Neural cell (in vitro differentiated cells): ENCODE data around the gene RORC. TPM values are rescaled to one million over a fixed set of nuclear protein-coding genes. Genes with fewer than 3 reads are reported as not detected.

ENCODE experiments used
- H2AFZ ChIP-seq: fragments of 200-600, 300-800 bp; sonication (generic), shearing (Covaris generic); 2 replicates; pipeline ENCODE4 v1.6.0; 2014; ENCODE audit warnings: low read depth, mild to moderate bottlenecking, antibody characterized with exemption, low read length, moderate library complexity
- H3F3A ChIP-seq: fragments of 200-600 bp; shearing (Covaris generic); 2 replicates; pipeline ENCODE4 v1.6.1; 2016; ENCODE audit warnings: mild to moderate bottlenecking, moderate library complexity, mixed read lengths, antibody characterized with exemption, low read length; ENCODE audit not compliant: insufficient read depth, poor library complexity, severe bottlenecking
- H3K27ac ChIP-seq: fragments of 200-600, 300-800 bp; sonication (generic), shearing (Covaris generic); 2 replicates; pipeline ENCODE4 v1.5.1; 2014; ENCODE audit warnings: mild to moderate bottlenecking, low read length, moderate library complexity
- H3K27me3 ChIP-seq: fragments of 300-800, 200-600 bp; sonication (generic), shearing (Covaris generic); 2 replicates; pipeline ENCODE4 v1.6.0; 2014; ENCODE audit warnings: mild to moderate bottlenecking, low read depth, low read length, moderate library complexity; ENCODE audit not compliant: insufficient read depth
- H3K36me3 ChIP-seq: fragments of 300-800, 200-600 bp; sonication (generic), shearing (Covaris generic); 2 replicates; pipeline ENCODE4 v1.5.1; 2014; ENCODE audit warnings: mild to moderate bottlenecking, antibody characterized with exemption, low read length, moderate library complexity; ENCODE audit not compliant: insufficient read depth
- H3K4me2 ChIP-seq: fragments of 300-800, 200-600 bp; sonication (generic), shearing (Covaris generic); 2 replicates; pipeline ENCODE4 v1.6.0; 2014; ENCODE audit warnings: mild to moderate bottlenecking, low read length
- H3K4me3 ChIP-seq: fragments of 300-800, 200-600 bp; sonication (generic), shearing (Covaris generic); 2 replicates; pipeline ENCODE4 v1.5.1; 2014; ENCODE audit warnings: mild to moderate bottlenecking, low read length, moderate library complexity
- H3K79me2 ChIP-seq: fragments of 200-600 bp; shearing (Covaris generic); replicated peaks from 2 replicates; pipeline ENCODE4 v1.6.0; 2014; ENCODE audit warnings: mild to moderate bottlenecking, low read length, moderate library complexity; ENCODE audit not compliant: insufficient read depth
- H3K9ac ChIP-seq: fragments of 300-800, 200-600 bp; sonication (generic), shearing (Covaris generic); 2 replicates; pipeline ENCODE4 v1.6.1; 2016; ENCODE audit warnings: mild to moderate bottlenecking, low read length, mixed read lengths
- H3K9me2 ChIP-seq: fragments of 200-600 bp; shearing (Covaris generic); 2 replicates; pipeline ENCODE4 v1.6.1; 2016; ENCODE audit warnings: mild to moderate bottlenecking, low read length, mixed read lengths; ENCODE audit not compliant: insufficient read depth
- H3K9me3 ChIP-seq: fragments of 200-600, 300-800 bp; sonication (generic), shearing (Covaris generic); 2 replicates; pipeline ENCODE4 v1.6.1; 2016; ENCODE audit warnings: mild to moderate bottlenecking, mixed run types, low read length, moderate library complexity, mixed read lengths
- H4K20me1 ChIP-seq: fragments of 200-600 bp; shearing (Covaris generic); 2 replicates; pipeline ENCODE4 v1.6.1; 2016; ENCODE audit warnings: mild to moderate bottlenecking, mixed run types; ENCODE audit not compliant: insufficient read depth
- EP300 ChIP-seq: fragments of 450-650 bp; conservative IDR thresholded peaks from 2 replicates; pipeline ENCODE4 v1.6.1; 2014; ENCODE audit warnings: antibody characterized with exemption, mild to moderate bottlenecking, moderate library complexity; ENCODE audit not compliant: poor library complexity, severe bottlenecking
- EZH2 ChIP-seq: fragments of 200-600, 300-800 bp; shearing (Covaris generic), sonication (generic); IDR thresholded peaks from 2 replicates; pipeline ENCODE4 v1.6.1; 2014; ENCODE audit warnings: antibody characterized with exemption, low read length, borderline replicate concordance, mild to moderate bottlenecking; ENCODE audit not compliant: insufficient read depth, poor library complexity, severe bottlenecking
- MXI1 ChIP-seq: fragments of 450-650 bp; conservative IDR thresholded peaks from 2 replicates; pipeline ENCODE4 v1.6.1; 2014; ENCODE audit warnings: antibody characterized with exemption, mild to moderate bottlenecking; ENCODE audit not compliant: poor library complexity, severe bottlenecking
- POLR2AphosphoS5 ChIP-seq: IDR thresholded peaks from 2 replicates; pipeline ENCODE4 v1.6.1; 2012
- RAD21 ChIP-seq: fragments of 450-650 bp; conservative IDR thresholded peaks from 2 replicates; pipeline ENCODE4 v1.6.1; 2014; ENCODE audit warnings: antibody characterized with exemption, mild to moderate bottlenecking, moderate library complexity
- SMC3 ChIP-seq: fragments of 450-650 bp; conservative IDR thresholded peaks from 2 replicates; pipeline ENCODE4 v1.6.1; 2014; ENCODE audit warnings: antibody characterized with exemption, mild to moderate bottlenecking, moderate library complexity; ENCODE audit not compliant: poor library complexity
- TAF1 ChIP-seq: IDR thresholded peaks from 2 replicates; pipeline ENCODE4 v1.6.1; 2012; ENCODE audit warnings: low read depth
- polyA plus RNA-seq: library from polyadenylated mRNA; depleted of rRNA; stranded (reverse); fragments of >200 nt; gene quantifications from 2 replicates; pipeline ENCODE4 v1.2.3, GENCODE V29; 2014
- TF ChIP-seq, protein P1 (sequence below): IDR thresholded peaks from 2 replicates; pipeline ENCODE4 v1.6.1; 2012; ENCODE audit warnings: borderline replicate concordance
- TF ChIP-seq, protein P2 (sequence below): fragments of 450-650 bp; IDR thresholded peaks from 2 replicates; pipeline ENCODE4 v1.5.1; 2014; ENCODE audit warnings: antibody characterized with exemption, mild to moderate bottlenecking, moderate library complexity; ENCODE audit not compliant: poor library complexity, severe bottlenecking

The RORC gene
- polyA plus RNA-seq, 1 donor from 2014 or later: 0.45 TPM

DNA sequence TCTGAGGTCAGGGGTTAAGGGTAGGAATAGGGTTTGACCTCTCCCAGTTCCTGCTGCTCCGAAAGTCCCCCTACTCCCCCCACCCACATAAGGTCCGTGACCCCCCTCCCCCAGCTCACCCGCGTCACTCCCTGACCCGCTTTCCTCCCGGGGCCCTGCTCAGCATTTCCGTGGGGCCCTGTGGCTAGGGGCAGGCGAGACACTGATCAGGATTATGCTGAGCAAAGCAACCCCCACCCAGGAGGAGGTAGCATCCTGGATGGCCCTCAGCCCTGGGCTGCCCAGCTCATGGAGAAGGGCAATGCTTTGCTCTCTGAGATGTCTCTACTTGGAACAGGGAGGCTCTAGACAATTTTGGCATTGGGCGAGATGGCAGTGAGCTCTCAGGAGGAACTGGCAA is 3.7 kb downstream of the RORC start:
- no peaks in the 10 kb centered on the region for H4K20me1 ChIP-seq
- no peaks in the 10 kb centered on the region for H3F3A ChIP-seq
- no peak overlapping the region for H3K27ac ChIP-seq
- H3K9ac ChIP-seq: no peak overlapping the region
- H3K79me2 ChIP-seq: no peaks in the 10 kb centered on the region
- no peak for TF ChIP-seq EP300
- TF ChIP-seq MXI1: no peak
- no peak for TF ChIP-seq POLR2AphosphoS5
- no peak for TF ChIP-seq TAF1
- TF ChIP-seq, protein P1, sequence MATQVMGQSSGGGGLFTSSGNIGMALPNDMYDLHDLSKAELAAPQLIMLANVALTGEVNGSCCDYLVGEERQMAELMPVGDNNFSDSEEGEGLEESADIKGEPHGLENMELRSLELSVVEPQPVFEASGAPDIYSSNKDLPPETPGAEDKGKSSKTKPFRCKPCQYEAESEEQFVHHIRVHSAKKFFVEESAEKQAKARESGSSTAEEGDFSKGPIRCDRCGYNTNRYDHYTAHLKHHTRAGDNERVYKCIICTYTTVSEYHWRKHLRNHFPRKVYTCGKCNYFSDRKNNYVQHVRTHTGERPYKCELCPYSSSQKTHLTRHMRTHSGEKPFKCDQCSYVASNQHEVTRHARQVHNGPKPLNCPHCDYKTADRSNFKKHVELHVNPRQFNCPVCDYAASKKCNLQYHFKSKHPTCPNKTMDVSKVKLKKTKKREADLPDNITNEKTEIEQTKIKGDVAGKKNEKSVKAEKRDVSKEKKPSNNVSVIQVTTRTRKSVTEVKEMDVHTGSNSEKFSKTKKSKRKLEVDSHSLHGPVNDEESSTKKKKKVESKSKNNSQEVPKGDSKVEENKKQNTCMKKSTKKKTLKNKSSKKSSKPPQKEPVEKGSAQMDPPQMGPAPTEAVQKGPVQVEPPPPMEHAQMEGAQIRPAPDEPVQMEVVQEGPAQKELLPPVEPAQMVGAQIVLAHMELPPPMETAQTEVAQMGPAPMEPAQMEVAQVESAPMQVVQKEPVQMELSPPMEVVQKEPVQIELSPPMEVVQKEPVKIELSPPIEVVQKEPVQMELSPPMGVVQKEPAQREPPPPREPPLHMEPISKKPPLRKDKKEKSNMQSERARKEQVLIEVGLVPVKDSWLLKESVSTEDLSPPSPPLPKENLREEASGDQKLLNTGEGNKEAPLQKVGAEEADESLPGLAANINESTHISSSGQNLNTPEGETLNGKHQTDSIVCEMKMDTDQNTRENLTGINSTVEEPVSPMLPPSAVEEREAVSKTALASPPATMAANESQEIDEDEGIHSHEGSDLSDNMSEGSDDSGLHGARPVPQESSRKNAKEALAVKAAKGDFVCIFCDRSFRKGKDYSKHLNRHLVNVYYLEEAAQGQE: no peak
- TF ChIP-seq, protein P2, sequence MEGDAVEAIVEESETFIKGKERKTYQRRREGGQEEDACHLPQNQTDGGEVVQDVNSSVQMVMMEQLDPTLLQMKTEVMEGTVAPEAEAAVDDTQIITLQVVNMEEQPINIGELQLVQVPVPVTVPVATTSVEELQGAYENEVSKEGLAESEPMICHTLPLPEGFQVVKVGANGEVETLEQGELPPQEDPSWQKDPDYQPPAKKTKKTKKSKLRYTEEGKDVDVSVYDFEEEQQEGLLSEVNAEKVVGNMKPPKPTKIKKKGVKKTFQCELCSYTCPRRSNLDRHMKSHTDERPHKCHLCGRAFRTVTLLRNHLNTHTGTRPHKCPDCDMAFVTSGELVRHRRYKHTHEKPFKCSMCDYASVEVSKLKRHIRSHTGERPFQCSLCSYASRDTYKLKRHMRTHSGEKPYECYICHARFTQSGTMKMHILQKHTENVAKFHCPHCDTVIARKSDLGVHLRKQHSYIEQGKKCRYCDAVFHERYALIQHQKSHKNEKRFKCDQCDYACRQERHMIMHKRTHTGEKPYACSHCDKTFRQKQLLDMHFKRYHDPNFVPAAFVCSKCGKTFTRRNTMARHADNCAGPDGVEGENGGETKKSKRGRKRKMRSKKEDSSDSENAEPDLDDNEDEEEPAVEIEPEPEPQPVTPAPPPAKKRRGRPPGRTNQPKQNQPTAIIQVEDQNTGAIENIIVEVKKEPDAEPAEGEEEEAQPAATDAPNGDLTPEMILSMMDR: no peak
- no peak for TF ChIP-seq RAD21
- no peak for TF ChIP-seq SMC3
- no peak for TF ChIP-seq EZH2
- no peaks in the 10 kb centered on the region for H3K36me3 ChIP-seq
- H3K4me2 ChIP-seq: no peak overlapping the region
- no peaks in the 10 kb centered on the region for H3K9me3 ChIP-seq
- H3K9me2 ChIP-seq: no peaks in the 10 kb centered on the region
- H2AFZ ChIP-seq: no peak overlapping the region
- H3K27me3 ChIP-seq: no peaks in the 10 kb centered on the region
- H3K4me3 ChIP-seq: no peak overlapping the region

DNA sequence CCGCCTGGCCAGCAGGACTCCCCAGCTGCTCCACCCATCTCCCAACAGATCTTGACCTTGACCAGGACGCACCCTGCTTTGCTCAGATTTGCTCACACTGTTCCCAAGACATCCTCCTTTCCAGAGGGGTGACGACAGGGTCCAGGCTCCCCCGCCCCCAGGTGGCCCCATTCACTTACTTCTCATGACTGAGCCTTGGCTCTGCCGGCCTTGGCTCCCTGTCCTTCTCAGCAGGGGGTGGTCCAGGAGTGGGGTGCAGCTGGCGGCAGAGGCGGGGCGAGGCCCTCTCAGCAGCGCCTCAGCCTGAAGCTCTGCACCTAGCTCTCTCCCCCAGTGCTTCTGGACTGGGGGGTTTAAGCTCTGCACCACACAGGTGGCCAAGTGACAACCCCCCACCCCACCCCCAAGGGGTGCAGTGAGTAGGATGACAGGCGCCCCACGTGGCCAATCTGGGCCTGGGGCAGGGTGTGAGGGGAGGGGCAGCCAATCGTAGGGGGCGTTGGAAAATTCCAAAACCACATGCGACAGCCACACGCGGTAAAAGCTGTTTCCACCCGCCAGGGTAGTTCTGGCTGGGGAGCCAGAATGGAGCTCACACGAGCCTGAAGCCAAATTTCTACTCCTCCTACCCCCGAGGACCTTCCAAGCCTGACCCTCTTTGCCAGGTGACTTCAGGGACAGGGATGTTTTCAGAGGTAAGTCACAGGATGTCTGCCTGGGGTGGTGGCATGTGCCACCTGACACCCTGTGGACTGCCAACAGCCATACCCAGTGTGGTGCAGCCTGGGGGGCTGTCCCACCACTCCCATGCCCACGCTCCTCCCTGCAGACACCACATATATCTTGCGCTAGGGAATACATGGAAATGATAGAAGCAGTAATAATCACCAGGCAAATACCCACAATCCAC is 5.6 kb downstream of the RORC start:
- Histone ChIP-seq H3K79me2 (no peaks in the 10 kb centered on the region), H4K20me1 (no peaks in the 10 kb centered on the region), H3K27me3 (no peaks in the 10 kb centered on the region), H3K9me2 (no peaks in the 10 kb centered on the region), H3K36me3 (no peaks in the 10 kb centered on the region), H3K27ac (no peak overlapping the region), H3F3A (no peaks in the 10 kb centered on the region), H3K9me3 (no peaks in the 10 kb centered on the region), H3K4me2 (no peak overlapping the region), H2AFZ (no peak overlapping the region), H3K4me3 (no peak overlapping the region), H3K9ac (no peak overlapping the region)
- TF ChIP-seq TAF1: no peak
- no peak for TF ChIP-seq RAD21
- no peak for TF ChIP-seq SMC3
- TF ChIP-seq, protein P1: no peak
- no peak for TF ChIP-seq EZH2
